GM18520 (cell line): Measurements from ENCODE around the gene TIMD4.

ENCODE experiments used
- ATAC-seq: cut with Tn5 transposase; IDR thresholded peaks from one replicate; pipeline ENCODE4 v1.9.1; 2021; ENCODE audit not compliant: unreplicated experiment

Gene TIMD4

GRCh38 chr5:156922207-156922792, 40.7 kb downstream of the TIMD4 start:
- ATAC-seq: peak; percentile 24

GRCh38 chr5:156920861-156921431, 42.1 kb downstream of the TIMD4 start:
- peak; percentile 33 for ATAC-seq

- peak; percentile 48 for ATAC-seq
Measured at GRCh38 chr5:156920042-156920860, 42.8 kb downstream of the TIMD4 start.

GRCh38 chr5:156918311-156918845, 44.6 kb downstream of the TIMD4 start:
- ATAC-seq: no peak

GRCh38 chr5:156914371-156914737, 48.7 kb downstream of the TIMD4 start:
- ATAC-seq: no peak

GRCh38 chr5:156913719-156914370, 49.2 kb downstream of the TIMD4 start:
- peak; percentile 65 for ATAC-seq

GRCh38 chr5:156913355-156913718, 49.7 kb downstream of the TIMD4 start:
- no peak for ATAC-seq

- no peak for ATAC-seq
Measured at GRCh38 chr5:156912869-156913268, 50.2 kb downstream of the TIMD4 start.

GRCh38 chr5:156909180-156909579, 53.8 kb downstream of the TIMD4 start:
- ATAC-seq: no peak

GRCh38 chr5:156907667-156908066, 55.4 kb downstream of the TIMD4 start:
- no peak for ATAC-seq

- ATAC-seq: no peak
Measured at GRCh38 chr5:156906807-156907206, 56.2 kb downstream of the TIMD4 start.

- no peak for ATAC-seq
Measured at GRCh38 chr5:156896546-156896945, 66.5 kb downstream of the TIMD4 start.

- peak; percentile 58 for ATAC-seq
Measured at GRCh38 chr5:156893517-156893916, 69.5 kb downstream of the TIMD4 start.

GRCh38 chr5:156892864-156893263, 70.2 kb downstream of the TIMD4 start:
- ATAC-seq: no peak

- no peak for ATAC-seq
Measured at GRCh38 chr5:156892223-156892622, 70.8 kb downstream of the TIMD4 start.

- ATAC-seq: no peak
Measured at GRCh38 chr5:156888520-156888919, 74.5 kb downstream of the TIMD4 start.

- no peak for ATAC-seq
Measured at GRCh38 chr5:156883316-156883875, 79.6 kb downstream of the TIMD4 start.

GRCh38 chr5:156879665-156880285, 83.3 kb downstream of the TIMD4 start:
- ATAC-seq: peak; percentile 89

- ATAC-seq: no peak
Measured at GRCh38 chr5:156871212-156871611, 91.8 kb downstream of the TIMD4 start.

- ATAC-seq: no peak
Measured at GRCh38 chr5:156870498-156870839, 92.6 kb downstream of the TIMD4 start.
